Measurements from ENCODE around the gene DHX9. TPM values are rescaled to one million over a fixed set of nuclear protein-coding genes. Genes with fewer than 3 reads are reported as not detected.

Gene DHX9
- polyA plus RNA-seq, 2 of the 4 experiments (the other 2 are of a cell fraction): 205 to 247 TPM

DNA sequence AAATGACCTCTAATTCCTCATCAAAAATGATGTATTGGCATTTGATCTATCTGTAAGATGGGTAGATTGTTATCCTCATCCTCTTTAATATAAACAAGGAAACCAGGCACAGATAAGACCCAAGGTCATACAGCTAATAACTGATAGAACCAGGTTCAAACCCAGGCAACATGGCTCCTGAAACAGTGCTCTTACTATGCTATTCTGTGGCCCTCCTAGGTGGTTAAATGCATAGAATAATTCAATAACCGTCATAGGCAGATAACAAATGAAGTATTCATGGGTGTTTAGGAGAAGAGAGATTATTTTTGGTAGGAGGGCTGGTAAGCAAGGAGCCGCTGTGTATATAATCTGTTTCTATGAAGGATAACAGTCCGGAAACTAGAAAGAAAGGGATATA is 46.4 kb downstream of the DHX9 start:
- Histone ChIP-seq H3K4me3 (no peak overlapping the region), H3K4me2 (no peak overlapping the region), H3K27ac (no peak overlapping the region), H3K4me1 (no peaks in the 10 kb centered on the region), H3K9me3 (no peaks in the 10 kb centered on the region)
- ATAC-seq (no peak), DNase-seq (ENCODE audit: low read depth in 1 of 2, low spot score in 1 of 2) (no peak), FAIRE-seq (no peak)
- WGBS (ENCODE audit: missing lambda C conversion rate): 94% methylated on average over 3 of the region's 3 CpGs
- no peak for TF ChIP-seq CHD2 (IDR thresholded peaks at IDR 0.05; ENCODE audit: low read length, partially characterized antibody)
- no peak for TF ChIP-seq ZNF302 (CRISPR knock-in tag; IDR thresholded peaks at IDR 0.05)
- no peak for TF ChIP-seq JUNB (IDR thresholded peaks at IDR 0.05)
- TF ChIP-seq ESRRA (IDR thresholded peaks at IDR 0.05; ENCODE audit: borderline replicate concordance, low read length): no peak
- no peak for TF ChIP-seq EHF (CRISPR knock-in tag; IDR thresholded peaks at IDR 0.05)
- TF ChIP-seq FOXS1 (CRISPR knock-in tag; IDR thresholded peaks at IDR 0.05): no peak
- ChIA-PET CTCF (interaction anchor here (1.7 kb wide), 1 partner anchor 10 kb away, joined by 5 read pairs; no protein-coding TSS in a partner anchor), POLR2A (no interaction called here)

DNA sequence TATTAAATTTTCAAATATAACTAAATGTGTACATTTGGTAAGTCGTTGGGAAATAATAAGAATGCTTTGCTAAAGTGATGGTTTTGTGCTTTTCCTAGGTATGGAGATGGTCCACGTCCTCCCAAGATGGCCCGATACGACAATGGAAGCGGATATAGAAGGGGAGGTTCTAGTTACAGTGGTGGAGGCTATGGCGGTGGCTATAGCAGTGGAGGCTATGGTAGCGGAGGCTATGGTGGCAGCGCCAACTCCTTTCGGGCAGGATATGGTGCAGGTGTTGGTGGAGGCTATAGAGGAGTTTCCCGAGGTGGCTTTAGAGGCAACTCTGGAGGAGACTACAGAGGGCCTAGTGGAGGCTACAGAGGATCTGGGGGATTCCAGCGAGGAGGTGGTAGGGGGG is 47.8 kb downstream of the DHX9 start:
- H3K4me3 ChIP-seq: no peak overlapping the region
- POLR2A ChIA-PET: no interaction called here
- no peak for TF ChIP-seq ZNF302 (CRISPR knock-in tag; IDR thresholded peaks at IDR 0.05)
- no peak for TF ChIP-seq HOXB5 (CRISPR knock-in tag; IDR thresholded peaks at IDR 0.05)
- TF ChIP-seq JUN (IDR thresholded peaks at IDR 0.05): no peak
- TF ChIP-seq GATA3 (IDR thresholded peaks at IDR 0.05; ENCODE audit: borderline replicate concordance): no peak
- TF ChIP-seq EP300 (IDR thresholded peaks at IDR 0.05): no peak
- TF ChIP-seq ZSCAN20 (CRISPR knock-in tag; IDR thresholded peaks at IDR 0.05): no peak
- FAIRE-seq (no peak), DNase-seq (ENCODE audit: low read depth in 1 of 2, low spot score in 1 of 2) (no peak), ATAC-seq (no peak)
- 97% methylated on average over 11 of the region's 11 CpGs for WGBS (ENCODE audit: missing lambda C conversion rate)
- H3K27ac ChIP-seq: no peak overlapping the region
- CTCF ChIA-PET: no interaction called here
- H3K4me1 ChIP-seq: no peaks in the 10 kb centered on the region
- no peak overlapping the region for H3K4me2 ChIP-seq
- H3K9me3 ChIP-seq: no peaks in the 10 kb centered on the region

DNA sequence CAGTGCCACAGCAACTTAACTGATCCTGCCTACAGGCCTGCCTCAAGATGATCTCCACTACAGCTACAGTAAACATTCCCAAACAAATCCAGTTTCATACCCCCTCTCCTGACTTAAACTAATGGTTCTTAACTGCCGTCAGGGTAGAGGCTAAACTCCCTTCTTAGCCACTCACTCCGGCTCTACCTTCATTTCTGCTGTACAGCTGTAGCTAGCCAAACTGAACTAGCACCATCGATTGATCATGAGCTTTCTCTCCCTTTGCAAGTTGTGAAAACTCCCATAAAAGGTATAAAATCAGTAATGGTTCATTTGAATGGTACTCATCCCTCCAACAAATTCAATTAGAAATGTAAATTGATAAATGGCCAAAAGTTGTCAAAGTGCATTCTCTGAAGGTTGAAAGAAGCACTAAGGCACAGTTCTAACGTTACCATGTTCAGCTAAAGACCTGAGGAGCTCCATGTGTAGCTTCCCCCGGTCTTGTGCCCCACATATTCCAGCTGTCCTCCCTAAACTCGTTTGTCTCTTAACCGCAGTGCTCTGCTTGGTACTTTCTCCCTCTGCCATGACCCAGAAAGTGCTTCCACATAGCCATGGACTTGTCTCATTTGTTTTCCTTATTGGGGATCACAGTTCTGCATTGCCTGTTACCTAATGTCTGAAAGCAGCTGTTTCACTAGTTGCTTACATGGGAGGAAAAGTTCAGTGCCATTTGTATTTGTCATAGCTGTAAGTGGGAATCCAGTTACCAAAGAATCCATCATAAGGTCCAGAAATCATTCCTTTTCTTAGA is 49.8 kb downstream of the DHX9 start:
- ChIA-PET CTCF (interaction anchor here (0.6 to 1.3 kb wide), 3 partner anchors 22 to 393 kb away, joined by 3 to 4 read pairs (median 3); no protein-coding TSS in a partner anchor), POLR2A (no interaction called here)
- DNase-seq (ENCODE audit: low read depth in 1 of 2, low spot score in 1 of 2) (no peak), ATAC-seq (0 out of 6 replicates have a peak, but pooled peaks of 1 of the 2 experiments have one; percentile 17), FAIRE-seq (no peak)
- Histone ChIP-seq H3K27ac (no peak overlapping the region), H3K4me2 (no peak overlapping the region), H3K4me1 (peaks cover 5% of the 10 kb centered on the region; the same call in 1 of the 3 replicates), H3K9me3 (peaks cover 7% of the 10 kb centered on the region; the same call in 2 of the 3 replicates), H3K4me3 (no peak overlapping the region)
- WGBS (ENCODE audit: missing lambda C conversion rate): 91% methylated on average over 7 of the region's 7 CpGs
- TF ChIP-seq POLR2A (IDR thresholded peaks at IDR 0.05; ENCODE audit: low read length) (no peak), FOXS1 (CRISPR knock-in tag; IDR thresholded peaks at IDR 0.05) (no peak), HOXB13 (CRISPR knock-in tag; IDR thresholded peaks at IDR 0.05; ENCODE audit: low read depth) (no peak), EP300 (IDR thresholded peaks at IDR 0.05) (no peak)
- TF ChIP-seq, protein P1, sequence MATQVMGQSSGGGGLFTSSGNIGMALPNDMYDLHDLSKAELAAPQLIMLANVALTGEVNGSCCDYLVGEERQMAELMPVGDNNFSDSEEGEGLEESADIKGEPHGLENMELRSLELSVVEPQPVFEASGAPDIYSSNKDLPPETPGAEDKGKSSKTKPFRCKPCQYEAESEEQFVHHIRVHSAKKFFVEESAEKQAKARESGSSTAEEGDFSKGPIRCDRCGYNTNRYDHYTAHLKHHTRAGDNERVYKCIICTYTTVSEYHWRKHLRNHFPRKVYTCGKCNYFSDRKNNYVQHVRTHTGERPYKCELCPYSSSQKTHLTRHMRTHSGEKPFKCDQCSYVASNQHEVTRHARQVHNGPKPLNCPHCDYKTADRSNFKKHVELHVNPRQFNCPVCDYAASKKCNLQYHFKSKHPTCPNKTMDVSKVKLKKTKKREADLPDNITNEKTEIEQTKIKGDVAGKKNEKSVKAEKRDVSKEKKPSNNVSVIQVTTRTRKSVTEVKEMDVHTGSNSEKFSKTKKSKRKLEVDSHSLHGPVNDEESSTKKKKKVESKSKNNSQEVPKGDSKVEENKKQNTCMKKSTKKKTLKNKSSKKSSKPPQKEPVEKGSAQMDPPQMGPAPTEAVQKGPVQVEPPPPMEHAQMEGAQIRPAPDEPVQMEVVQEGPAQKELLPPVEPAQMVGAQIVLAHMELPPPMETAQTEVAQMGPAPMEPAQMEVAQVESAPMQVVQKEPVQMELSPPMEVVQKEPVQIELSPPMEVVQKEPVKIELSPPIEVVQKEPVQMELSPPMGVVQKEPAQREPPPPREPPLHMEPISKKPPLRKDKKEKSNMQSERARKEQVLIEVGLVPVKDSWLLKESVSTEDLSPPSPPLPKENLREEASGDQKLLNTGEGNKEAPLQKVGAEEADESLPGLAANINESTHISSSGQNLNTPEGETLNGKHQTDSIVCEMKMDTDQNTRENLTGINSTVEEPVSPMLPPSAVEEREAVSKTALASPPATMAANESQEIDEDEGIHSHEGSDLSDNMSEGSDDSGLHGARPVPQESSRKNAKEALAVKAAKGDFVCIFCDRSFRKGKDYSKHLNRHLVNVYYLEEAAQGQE (IDR thresholded peaks at IDR 0.05): no peak
- TF ChIP-seq, protein P2, sequence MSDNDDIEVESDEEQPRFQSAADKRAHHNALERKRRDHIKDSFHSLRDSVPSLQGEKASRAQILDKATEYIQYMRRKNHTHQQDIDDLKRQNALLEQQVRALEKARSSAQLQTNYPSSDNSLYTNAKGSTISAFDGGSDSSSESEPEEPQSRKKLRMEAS (IDR thresholded peaks at IDR 0.05): no peak

DNA sequence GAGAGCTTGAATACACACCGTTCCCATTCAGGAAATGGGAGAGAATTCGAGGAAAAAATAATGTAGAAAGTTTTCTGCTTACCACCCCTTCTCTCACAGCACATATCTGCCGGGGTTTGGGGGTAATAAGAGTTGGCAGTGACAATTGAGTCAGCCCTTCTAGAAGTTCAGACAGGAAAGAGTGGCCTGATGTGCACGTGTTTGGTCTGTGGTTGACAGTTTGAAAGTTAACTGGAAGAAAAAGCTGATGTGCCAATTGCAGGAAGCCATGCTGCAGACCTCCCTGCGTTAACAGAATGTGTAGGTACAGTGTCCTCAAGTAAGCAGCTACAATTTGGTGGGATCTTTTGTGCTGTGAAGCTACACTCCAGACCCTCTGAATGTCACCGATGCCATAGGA is 50.9 kb downstream of the DHX9 start:
- DNase-seq (ENCODE audit: low read depth in 1 of 2, low spot score in 1 of 2) (no peak), ATAC-seq (peak; percentile 20 to 31; a peak in 3 of 6 replicates), FAIRE-seq (no peak)
- Histone ChIP-seq H3K9me3 (peaks cover 11% of the 10 kb centered on the region; the same call in 2 of the 3 replicates), H3K4me3 (no peak overlapping the region), H3K4me1 (peaks cover 5% of the 10 kb centered on the region; the same call in 1 of the 3 replicates), H3K4me2 (no peak overlapping the region), H3K27ac (no peak overlapping the region)
- WGBS (ENCODE audit: missing lambda C conversion rate): 87% methylated on average over 6 of the region's 6 CpGs
- POLR2A ChIA-PET: no interaction called here
- no peak for TF ChIP-seq RARB (CRISPR knock-in tag; IDR thresholded peaks at IDR 0.05)
- TF ChIP-seq EHMT2 (IDR thresholded peaks at IDR 0.05; ENCODE audit: low read depth): no peak
- no peak for TF ChIP-seq NPAS2 (CRISPR knock-in tag; IDR thresholded peaks at IDR 0.05; ENCODE audit: borderline replicate concordance)
- no peak for TF ChIP-seq RFX5 (IDR thresholded peaks at IDR 0.05)
- TF ChIP-seq TP53 (CRISPR knock-in tag; IDR thresholded peaks at IDR 0.05): no peak
- TF ChIP-seq POLR2A (IDR thresholded peaks at IDR 0.05; ENCODE audit: low read length): no peak
- TF ChIP-seq CBX2 (IDR thresholded peaks at IDR 0.05; ENCODE audit: borderline replicate concordance, low read depth): no peak
- no peak for TF ChIP-seq MAZ (IDR thresholded peaks at IDR 0.05; ENCODE audit: borderline replicate concordance, low read depth, low read length)
- TF ChIP-seq ZC3H11A (IDR thresholded peaks at IDR 0.05): no peak
- TF ChIP-seq JUN (IDR thresholded peaks at IDR 0.05): no peak
- CTCF ChIA-PET: no interaction called here
